CD4-positive, alpha-beta T cell treated with Interleukin-10 for 1 hour (primary cell): ENCODE measurements around the gene MGAT4B.

ENCODE experiments used
- DNase-seq: peaks from one replicate; pipeline ENCODE4 v3.0.0-alpha.2; 2020

Gene MGAT4B

DNA sequence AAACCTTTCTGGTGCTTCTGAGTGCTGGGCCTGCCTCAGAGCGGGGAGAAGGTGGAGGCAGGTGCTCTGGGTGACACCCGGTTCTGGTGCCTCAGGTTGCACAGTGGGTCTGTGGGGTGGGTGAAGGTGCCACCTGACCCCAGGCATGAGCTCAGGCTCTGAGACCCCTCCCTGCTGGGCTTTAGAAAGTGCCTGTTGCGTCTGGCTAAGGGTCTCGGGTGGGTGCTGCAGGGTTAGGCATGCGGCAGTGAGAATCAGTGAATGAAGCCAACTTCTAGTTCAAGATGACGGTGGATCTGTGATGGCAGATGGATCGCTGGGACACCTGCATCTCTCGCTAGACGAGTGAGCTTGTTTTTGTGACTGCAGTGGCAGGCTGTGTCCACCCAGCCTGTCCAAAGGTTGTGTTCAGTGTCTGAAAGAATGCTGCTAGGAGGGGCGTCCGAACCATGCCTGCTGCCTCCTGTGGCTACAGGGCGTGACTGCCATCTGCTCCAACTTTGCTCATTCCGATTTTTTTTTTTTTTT is 19.1 kb upstream of the MGAT4B start:
- DNase-seq: no peak

GRCh38 chr5:179824745-179825112 is 18.1 kb upstream of the MGAT4B start:
- no peak for DNase-seq

GRCh38 chr5:179823937-179824744 is 17.5 kb upstream of the MGAT4B start:
- DNase-seq: no peak

DNA sequence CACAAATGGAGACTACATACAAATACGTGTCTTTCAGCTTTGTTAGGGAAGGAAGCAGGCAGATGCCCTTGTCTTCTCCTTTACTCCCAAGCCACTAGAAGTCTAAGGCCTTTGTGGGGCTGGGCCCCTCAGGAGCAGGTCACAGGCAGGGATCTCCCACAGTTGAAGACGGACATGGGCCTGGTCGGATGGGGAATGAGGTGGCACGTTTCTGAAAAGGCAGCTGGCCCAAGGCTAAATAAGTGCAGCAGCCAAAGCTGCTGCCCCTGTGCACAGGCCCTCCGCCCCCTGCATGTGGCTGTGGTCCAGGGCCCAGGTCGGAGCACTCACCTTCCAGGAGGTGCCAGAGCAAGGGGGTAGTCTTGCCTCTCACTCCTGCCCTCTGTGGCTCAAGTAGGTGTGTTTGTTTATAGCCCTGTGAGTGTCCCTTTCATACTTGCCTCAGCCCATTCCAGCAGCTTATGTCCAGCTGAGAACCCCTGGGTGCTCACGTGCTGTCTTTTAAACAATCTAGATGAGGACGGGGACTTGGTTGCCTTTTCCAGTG is 15.9 kb upstream of the MGAT4B start:
- DNase-seq: no peak

DNA sequence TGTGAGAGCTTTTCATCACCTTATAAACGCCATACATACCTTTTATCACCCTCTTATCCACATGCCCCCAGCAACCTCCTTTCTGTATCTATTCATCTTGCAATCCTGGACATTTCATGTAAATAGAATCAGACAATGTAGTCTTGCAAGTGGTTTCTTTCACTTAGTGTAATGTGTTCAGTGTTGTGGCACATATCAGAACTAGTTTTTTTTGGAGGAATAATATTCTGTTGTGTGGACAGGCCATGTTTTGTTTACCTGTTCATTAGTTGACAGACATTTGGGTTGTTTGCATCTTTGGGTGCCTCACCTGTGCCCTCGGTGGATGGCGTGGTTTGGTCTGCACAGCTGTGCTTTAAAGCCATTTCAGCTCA is 15.4 kb upstream of the MGAT4B start:
- no peak for DNase-seq

GRCh38 chr5:179821298-179822058 is 14.8 kb upstream of the MGAT4B start:
- peak; percentile 93 for DNase-seq

- peak; percentile 88 for DNase-seq
Measured at GRCh38 chr5:179820483-179821297, 14.0 kb upstream of the MGAT4B start, which contains the start of gene SQSTM1. TSS of gene SQSTM1 (plus strand) at chr5:179820905. CDS start at chr5:179820937, 32 bp downstream.

DNA sequence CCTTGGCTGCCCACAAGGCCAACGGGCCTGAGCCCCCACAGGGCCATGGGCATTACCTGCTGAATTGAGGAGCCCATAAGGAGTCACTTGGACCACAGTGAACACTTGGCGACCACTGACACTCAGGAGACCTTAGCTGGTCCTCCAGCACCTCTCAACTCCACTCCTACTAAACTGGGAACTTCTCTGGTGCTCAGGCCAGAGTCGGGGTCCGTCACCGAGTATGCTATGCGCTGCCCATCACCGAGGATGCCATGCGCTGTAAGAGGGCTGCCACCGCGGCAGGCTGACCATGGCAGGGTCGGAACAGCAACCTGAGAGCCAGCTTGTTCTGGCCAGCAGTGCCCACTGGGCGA is 13.4 kb upstream of the MGAT4B start:
- DNase-seq: no peak

DNA sequence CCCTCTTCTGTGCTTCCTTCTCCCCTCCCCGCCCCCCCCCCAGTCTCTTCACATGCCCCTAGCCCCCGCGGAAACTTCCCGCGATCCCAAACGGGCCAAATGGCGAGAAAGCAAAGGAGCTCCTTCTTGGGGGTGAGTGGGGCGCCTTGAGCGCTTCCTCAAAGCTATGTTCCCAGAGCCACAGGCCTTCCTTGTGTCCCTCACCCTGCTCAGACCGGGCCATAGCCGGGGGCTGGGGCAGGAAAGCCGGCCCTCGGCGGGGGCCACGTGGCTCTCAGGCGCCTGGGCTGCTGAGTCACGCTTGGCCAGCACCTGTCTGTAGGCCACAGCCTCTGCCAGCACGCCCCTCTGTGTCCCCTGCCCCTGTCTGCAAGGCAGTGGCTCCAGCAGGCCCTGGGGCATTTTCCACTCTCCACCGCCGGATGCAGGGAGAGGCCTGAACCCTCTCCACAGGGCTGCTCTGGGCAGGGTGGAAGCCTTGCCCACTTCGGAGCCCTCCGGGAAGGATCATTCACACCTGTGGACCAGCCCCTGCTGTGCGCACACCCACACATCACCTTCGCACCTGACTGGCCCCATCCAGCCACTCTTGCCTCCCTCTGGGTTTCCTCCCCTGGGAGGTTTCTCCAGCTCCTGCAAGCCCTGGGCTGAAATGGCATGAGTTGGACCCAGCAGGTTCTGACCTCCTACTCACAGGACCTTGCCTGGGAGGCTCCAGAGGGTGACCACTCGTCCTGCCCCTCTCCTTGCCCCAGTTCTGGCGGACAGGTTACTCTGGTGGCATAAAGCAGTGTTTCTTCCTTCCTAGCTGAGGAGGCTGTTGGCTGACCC is 12.8 kb upstream of the MGAT4B start:
- DNase-seq: no peak

DNA sequence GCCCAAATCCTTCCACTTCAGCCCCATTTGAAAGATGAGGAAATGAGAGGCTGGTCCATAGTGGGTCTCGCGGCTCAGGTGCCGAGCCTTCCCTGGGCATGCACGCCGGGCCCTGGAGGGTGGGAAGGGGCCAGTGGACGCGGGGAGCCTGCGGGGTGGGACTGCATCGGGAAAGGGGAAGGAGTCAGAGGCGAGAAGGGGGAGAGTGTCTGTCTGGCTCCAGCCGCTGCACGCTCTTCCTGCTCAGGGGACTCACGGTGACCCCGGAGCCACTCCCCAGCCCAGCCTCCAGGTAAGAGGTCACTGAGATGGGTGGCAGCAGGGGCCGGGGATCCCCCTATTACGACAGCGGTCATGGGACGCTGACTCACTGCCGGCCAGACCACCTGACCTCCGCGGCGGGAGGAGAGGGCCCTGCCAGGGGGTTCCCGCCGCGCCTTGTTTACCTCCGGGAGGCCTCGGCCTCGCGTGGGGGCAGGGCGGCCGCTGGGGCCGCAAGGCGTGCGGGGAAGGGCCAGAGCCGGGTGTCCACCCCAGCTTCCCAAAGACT is 12.2 kb upstream of the MGAT4B start:
- peak; percentile 93 for DNase-seq

GRCh38 chr5:179817890-179818745 is 11.5 kb upstream of the MGAT4B start:
- DNase-seq: no peak

GRCh38 chr5:179817470-179817840 is 10.8 kb upstream of the MGAT4B start:
- no peak for DNase-seq

- no peak for DNase-seq
Measured at GRCh38 chr5:179816796-179817469, 10.3 kb upstream of the MGAT4B start.

DNA sequence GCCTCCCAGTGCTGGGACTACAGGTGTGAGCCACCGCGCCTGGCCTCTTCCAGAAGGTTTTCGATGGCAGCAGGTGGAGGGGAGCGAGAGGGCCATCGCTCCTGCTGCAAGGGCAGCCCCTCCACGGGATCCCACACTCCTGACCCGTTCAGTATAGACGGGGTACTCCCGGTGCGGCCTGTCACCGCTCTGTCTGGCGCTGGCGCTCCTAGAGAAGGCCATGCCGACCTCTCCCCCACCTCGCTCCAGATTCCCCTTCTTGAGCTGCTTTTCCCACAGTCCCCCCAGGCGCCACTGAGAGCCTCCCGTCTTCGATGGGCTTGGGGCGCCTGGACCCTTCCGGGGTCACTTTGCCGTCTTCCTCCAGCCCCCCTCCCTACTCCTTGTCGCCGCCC is 9.7 kb upstream of the MGAT4B start:
- no peak for DNase-seq

DNA sequence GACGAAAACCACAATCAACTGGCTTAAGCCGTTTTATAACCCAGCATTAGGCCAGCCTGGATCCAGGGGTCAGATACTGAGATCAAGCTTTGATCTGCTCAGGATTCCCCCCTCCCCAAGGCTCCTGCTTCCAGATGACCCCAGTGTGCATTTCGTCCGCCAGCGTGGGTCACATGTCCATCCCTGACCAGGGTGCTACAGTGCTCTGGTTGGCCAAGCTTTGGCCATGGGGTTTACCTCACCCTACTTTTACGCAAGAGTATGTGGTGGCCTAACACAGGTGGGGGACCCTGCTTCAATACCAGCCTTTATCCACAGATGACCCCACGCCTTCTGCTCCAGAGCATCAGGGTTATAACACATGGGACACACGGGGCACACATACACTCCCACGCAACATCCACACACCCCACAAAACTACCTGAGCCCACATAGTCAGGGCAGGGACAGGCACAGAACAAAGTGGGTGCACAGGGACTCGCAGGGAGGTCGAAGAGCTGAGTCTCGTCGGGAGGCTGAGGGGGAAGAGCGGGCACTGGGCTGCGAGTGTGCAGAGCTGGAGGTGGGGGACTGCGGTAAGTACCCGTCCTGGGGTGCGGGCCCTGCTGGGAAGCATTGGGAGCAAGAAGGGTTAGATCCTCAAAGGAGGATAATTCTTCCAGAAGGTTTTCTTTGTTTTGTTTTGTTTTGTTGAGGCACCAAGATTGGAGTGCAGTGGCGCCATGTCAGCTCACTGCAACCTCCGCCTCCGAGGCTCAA is 9.0 kb upstream of the MGAT4B start:
- DNase-seq: no peak

GRCh38 chr5:179814090-179814489 is 7.4 kb upstream of the MGAT4B start:
- DNase-seq: no peak

DNA sequence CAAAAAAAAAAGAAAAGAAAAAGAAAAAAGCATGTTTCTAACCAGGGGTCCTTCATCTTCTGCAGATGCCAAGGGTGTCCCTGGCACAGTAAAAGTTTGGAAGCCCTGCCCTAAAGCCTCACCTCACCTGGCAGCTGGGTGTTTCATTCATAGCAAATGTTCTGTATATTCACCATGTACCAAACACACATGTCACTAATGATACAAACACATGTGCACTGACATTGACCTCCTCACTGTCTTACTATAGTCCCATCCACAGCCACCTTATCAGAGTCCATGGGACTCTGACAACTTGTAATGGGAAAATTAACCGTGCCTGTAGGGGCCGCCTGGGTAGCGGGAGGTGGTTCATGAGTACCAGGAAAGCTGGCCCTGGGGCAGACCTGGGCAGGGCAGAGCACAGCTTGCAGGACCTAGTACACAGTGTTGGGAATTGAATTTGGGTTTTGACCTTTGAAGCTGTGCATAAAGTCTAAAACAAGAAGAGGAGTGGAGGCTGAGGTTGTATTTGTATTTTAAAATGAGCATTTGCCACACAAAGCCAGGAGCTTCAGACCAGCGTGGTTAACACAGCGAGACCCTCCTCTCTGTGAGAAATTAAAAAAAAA is 6.4 kb upstream of the MGAT4B start:
- DNase-seq: no peak

GRCh38 chr5:179812135-179812825 is 5.6 kb upstream of the MGAT4B start:
- no peak for DNase-seq
